BJ (cell line): Measurements from ENCODE around the gene SAFB. TPM values are rescaled to one million over a fixed set of nuclear protein-coding genes. Genes with fewer than 3 reads are reported as not detected.

Experiments used
- CTCF ChIA-PET: fragments of 350-600 bp; formaldehyde crosslinking; extraction: SDS; loops from one replicate; lab custom pipeline; 2021; ENCODE audit warnings: antibody characterized with exemption, inconsistent platforms; lab: Yijun Ruan, JAX
- POLR2A ChIA-PET: fragments of 300-600 bp; sonication (Branson Sonifier 250); formaldehyde crosslinking; extraction: SDS; loops from one replicate; lab custom pipeline; 2021; ENCODE audit warnings: antibody characterized with exemption; lab: Charles Lee
- DNase-seq: peaks from one replicate; pipeline ENCODE4 v3.0.0-alpha.2; 2011; ENCODE audit warnings: low read depth
- H3K27me3 ChIP-seq: 2 replicates; pipeline ENCODE4 v1.6.0; 2011; ENCODE audit warnings: low read length; ENCODE audit not compliant: control insufficient read depth, insufficient read depth
- H3K36me3 ChIP-seq: 2 replicates; pipeline ENCODE4 v1.5.1; 2011; ENCODE audit warnings: low read length; ENCODE audit not compliant: control insufficient read depth, insufficient read depth
- H3K4me3 ChIP-seq: 2 replicates; pipeline ENCODE4 v1.5.1; 2011; ENCODE audit warnings: low read depth, mild to moderate bottlenecking, control low read depth, low read length
- polyA plus RNA-seq: library from polyadenylated mRNA; depleted of rRNA; stranded (reverse); fragments of >200 nt; gene quantifications from 2 replicates; pipeline ENCODE4 v1.2.3, GENCODE V29; 2011
- TF ChIP-seq, protein P1 (sequence below): IDR thresholded peaks from 2 replicates; pipeline ENCODE4 v1.5.1; 2011; ENCODE audit warnings: low read depth, mild to moderate bottlenecking, control low read depth, inconsistent platforms, low read length, moderate library complexity; ENCODE audit not compliant: insufficient read depth

Gene SAFB
- polyA plus RNA-seq, 1 experiment, result 20.8 TPM

GRCh38 chr19:5664515-5664914, 41.6 kb downstream of the SAFB start:
- Histone ChIP-seq H3K36me3 (peaks cover 52% of the 10 kb centered on the region), H3K27me3 (no peaks in the 10 kb centered on the region)
- DNase-seq, result no peak

DNA sequence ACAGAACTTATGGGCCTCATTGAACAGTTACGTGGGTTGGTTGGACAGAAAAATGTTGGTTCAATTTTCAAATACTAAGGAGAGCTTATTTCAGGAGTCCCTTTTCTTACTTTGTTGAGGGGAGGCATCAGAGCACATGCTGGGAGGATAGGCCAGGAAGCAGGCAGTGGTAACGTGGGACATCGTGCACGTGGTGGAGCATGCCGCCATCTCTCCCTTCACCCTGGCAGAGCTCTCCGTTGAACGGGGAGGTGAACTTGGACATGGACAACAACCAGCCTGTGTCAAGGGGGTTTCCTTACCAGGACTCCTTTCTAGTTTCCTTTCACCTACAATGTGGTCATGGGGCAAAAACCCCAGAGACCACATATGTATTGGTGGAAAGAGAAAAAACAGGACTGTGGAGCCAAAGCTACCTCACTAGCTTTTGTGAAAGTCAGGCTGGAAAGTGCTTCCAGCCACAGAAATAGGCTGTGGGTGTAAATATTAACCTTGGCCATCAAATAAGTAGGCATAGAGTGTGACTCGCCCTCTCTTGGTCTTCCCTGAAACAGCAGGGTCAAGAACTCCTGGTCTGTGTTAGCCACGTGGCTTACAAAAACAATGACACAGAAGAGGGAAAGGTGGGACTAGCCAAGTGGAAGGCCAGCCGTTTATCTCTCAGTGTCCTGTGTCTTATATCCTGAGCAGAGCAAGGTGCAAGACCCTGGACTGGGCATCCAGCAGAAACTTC, 43.1 kb downstream of the SAFB start:
- Histone ChIP-seq H3K27me3 (no peaks in the 10 kb centered on the region), H3K4me3 (no peak overlapping the region), H3K36me3 (peaks cover 50% of the 10 kb centered on the region)
- POLR2A ChIA-PET, result no interaction called here
- CTCF ChIA-PET, result interaction anchor here (0.7 to 1.8 kb wide), 4 partner anchors 11 to 24 kb away, joined by 3 to 9 read pairs (median 5); partner anchors contain the start of gene RPL36
- TF ChIP-seq, protein P1, sequence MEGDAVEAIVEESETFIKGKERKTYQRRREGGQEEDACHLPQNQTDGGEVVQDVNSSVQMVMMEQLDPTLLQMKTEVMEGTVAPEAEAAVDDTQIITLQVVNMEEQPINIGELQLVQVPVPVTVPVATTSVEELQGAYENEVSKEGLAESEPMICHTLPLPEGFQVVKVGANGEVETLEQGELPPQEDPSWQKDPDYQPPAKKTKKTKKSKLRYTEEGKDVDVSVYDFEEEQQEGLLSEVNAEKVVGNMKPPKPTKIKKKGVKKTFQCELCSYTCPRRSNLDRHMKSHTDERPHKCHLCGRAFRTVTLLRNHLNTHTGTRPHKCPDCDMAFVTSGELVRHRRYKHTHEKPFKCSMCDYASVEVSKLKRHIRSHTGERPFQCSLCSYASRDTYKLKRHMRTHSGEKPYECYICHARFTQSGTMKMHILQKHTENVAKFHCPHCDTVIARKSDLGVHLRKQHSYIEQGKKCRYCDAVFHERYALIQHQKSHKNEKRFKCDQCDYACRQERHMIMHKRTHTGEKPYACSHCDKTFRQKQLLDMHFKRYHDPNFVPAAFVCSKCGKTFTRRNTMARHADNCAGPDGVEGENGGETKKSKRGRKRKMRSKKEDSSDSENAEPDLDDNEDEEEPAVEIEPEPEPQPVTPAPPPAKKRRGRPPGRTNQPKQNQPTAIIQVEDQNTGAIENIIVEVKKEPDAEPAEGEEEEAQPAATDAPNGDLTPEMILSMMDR, result peak; percentile 41
- DNase-seq, result no peak

More at GRCh38 chr19:5664515-5664914, 41.6 kb downstream of the SAFB start:
- ChIA-PET POLR2A (no interaction called here), CTCF (interaction anchor here (1.5 kb wide), 1 partner anchor 10 kb away, joined by 4 read pairs; no protein-coding TSS in a partner anchor)
- no peak overlapping the region for H3K4me3 ChIP-seq
- TF ChIP-seq, protein P1, result no peak

GRCh38 chr19:5666921-5667610, 44.2 kb downstream of the SAFB start:
- ChIA-PET CTCF (interaction anchor here (1.3 to 1.8 kb wide), 3 partner anchors 12 to 20 kb away, joined by 3 to 6 read pairs (median 3); no protein-coding TSS in a partner anchor), POLR2A (no interaction called here)
- no peak overlapping the region for H3K4me3 ChIP-seq
- TF ChIP-seq, protein P1, result no peak
- DNase-seq, result no peak
- H3K27me3 ChIP-seq, result no peaks in the 10 kb centered on the region
- peaks cover 45% of the 10 kb centered on the region for H3K36me3 ChIP-seq

DNA sequence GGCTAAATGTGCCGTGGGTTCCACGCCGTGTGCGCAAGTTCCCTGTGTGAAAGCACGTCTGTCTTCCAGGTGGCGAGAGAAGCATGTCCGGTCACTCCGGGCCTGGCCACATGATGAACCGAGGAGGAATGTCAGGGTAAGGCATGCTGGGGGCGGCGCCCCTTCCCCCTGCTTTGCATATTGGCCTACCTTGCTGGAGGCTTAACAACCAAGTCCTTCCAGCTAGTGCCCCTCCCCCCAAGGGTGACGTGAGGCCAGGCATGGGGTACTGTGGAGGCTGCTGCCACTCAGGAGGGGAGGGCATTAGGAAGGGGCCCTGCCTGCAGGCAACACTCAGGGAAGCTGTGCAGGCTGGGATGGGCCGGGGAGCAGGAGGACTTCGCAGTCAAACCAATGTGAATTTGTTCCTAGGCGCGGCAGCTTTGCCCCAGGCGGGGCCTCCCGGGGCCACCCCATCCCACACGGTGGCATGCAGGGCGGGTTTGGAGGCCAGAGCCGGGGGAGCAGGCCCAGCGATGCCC, 44.9 kb downstream of the SAFB start:
- Histone ChIP-seq H3K27me3 (no peaks in the 10 kb centered on the region), H3K4me3 (no peak overlapping the region), H3K36me3 (peaks cover 45% of the 10 kb centered on the region)
- TF ChIP-seq, protein P1, result no peak
- DNase-seq, result no peak
- POLR2A ChIA-PET, result no interaction called here
- CTCF ChIA-PET, result interaction anchor here (1.3 to 1.6 kb wide), 2 partner anchors 11 to 19 kb away, joined by 3 read pairs; no protein-coding TSS in a partner anchor

DNA sequence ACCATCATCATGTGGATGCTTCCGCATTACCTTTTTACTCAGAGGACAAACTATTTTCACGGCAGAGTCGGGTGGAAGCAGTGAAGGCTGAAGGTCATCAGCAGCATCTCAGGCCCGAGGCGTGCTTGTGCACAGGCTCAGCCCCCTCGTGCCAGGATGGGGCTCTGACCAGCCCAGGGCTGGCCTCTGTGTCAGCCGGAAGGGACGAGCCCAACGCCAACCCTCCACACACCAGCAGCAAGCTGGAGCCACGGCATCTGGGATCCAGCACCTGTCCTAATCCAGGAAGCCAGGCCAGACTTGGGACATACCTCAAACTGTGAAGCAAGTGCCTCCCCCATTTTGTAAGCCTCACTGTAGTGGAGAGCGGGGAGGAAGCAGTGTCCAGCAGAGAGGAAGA, 46.3 kb downstream of the SAFB start:
- ChIA-PET CTCF (no interaction called here), POLR2A (no interaction called here)
- TF ChIP-seq, protein P1, result no peak

More for the DNA sequence above, 46.3 kb downstream of the SAFB start:
- Histone ChIP-seq H3K4me3 (no peak overlapping the region), H3K36me3 (peaks cover 36% of the 10 kb centered on the region), H3K27me3 (no peaks in the 10 kb centered on the region)
- no peak for DNase-seq
